HUES6 (cell line): Measurements from ENCODE around the gene ACD.

Experiments used
- H3K27ac ChIP-seq: 2 replicates; pipeline ENCODE4 v1.7.0; 2013; ENCODE audit warnings: low read depth, mild to moderate bottlenecking, low read length, inconsistent platforms
- H3K27me3 ChIP-seq: 2 replicates; pipeline ENCODE4 v1.6.1; 2013; ENCODE audit warnings: low read length; ENCODE audit not compliant: control insufficient read depth, insufficient read depth
- H3K36me3 ChIP-seq: 2 replicates; pipeline ENCODE4 v1.6.1; 2013; ENCODE audit warnings: low read length; ENCODE audit not compliant: control insufficient read depth, insufficient read depth
- H3K4me1 ChIP-seq: 2 replicates; pipeline ENCODE4 v1.6.1; 2013; ENCODE audit warnings: low read length; ENCODE audit not compliant: control insufficient read depth, insufficient read depth
- H3K4me3 ChIP-seq: 2 replicates; pipeline ENCODE4 v1.5.1; 2013; ENCODE audit warnings: low read depth, low read length
- H3K9ac ChIP-seq: one replicate; pipeline ENCODE4 v1.6.1; 2013; ENCODE audit warnings: mild to moderate bottlenecking, low read length
- H3K9me3 ChIP-seq: 2 replicates; pipeline ENCODE4 v1.6.1; 2013; ENCODE audit warnings: low read depth, low read length; ENCODE audit not compliant: control insufficient read depth, insufficient read depth

The ACD gene

GRCh38 chr16:67645397-67646121 is 14.5 kb downstream of the ACD start:
- H3K9me3 ChIP-seq = no peaks in the 10 kb centered on the region
- peaks cover 53% of the 10 kb centered on the region for H3K27me3 ChIP-seq
- H3K4me1 ChIP-seq = peaks cover 14% of the 10 kb centered on the region
- no peak overlapping the region for H3K27ac ChIP-seq
- peak overlapping the region; percentile 52 for H3K4me3 ChIP-seq
- no peaks in the 10 kb centered on the region; the same call in 1 of the 2 replicates for H3K36me3 ChIP-seq
- H3K9ac ChIP-seq = no peak overlapping the region

DNA sequence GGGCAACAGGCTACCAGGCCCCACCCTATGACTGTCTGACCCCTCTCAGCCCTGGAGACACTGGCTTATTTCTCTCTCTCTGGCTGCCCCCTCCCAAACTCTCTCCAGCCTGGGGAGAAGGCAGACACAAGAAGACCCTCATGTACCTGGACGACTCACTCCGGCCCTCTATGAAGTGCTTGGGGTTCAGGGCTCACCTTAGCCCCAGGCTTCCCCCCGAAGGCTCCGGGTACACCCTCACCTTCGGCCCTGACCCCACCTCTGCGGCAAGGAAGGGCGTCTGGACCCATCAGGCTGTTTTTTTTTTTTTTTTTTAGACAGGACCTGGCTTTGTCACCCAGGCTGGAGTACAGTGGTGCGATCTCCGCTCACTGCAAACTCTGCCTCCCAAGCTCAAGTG is 16.0 kb downstream of the ACD start:
- Histone ChIP-seq H3K9me3 (no peaks in the 10 kb centered on the region), H3K36me3 (peaks cover 2% of the 10 kb centered on the region), H3K27ac (no peak overlapping the region), H3K9ac (no peak overlapping the region), H3K4me3 (peak overlapping the region; percentile 52), H3K27me3 (peaks cover 45% of the 10 kb centered on the region), H3K4me1 (peaks cover 11% of the 10 kb centered on the region)

GRCh38 chr16:67641779-67642708 is 18.0 kb downstream of the ACD start:
- Histone ChIP-seq H3K4me1 (peaks cover 11% of the 10 kb centered on the region), H3K36me3 (peaks cover 22% of the 10 kb centered on the region), H3K9ac (no peak overlapping the region), H3K9me3 (no peaks in the 10 kb centered on the region), H3K27ac (no peak overlapping the region), H3K4me3 (no peak overlapping the region), H3K27me3 (peaks cover 27% of the 10 kb centered on the region)

GRCh38 chr16:67637625-67638024 is 22.4 kb downstream of the ACD start:
- H3K4me1 ChIP-seq = no peaks in the 10 kb centered on the region
- H3K27me3 ChIP-seq = no peaks in the 10 kb centered on the region
- H3K36me3 ChIP-seq = peaks cover 56% of the 10 kb centered on the region
- no peaks in the 10 kb centered on the region for H3K9me3 ChIP-seq
- no peak overlapping the region for H3K9ac ChIP-seq
- H3K27ac ChIP-seq = no peak overlapping the region
- no peak overlapping the region for H3K4me3 ChIP-seq

GRCh38 chr16:67636713-67637112 is 23.3 kb downstream of the ACD start:
- Histone ChIP-seq H3K9me3 (no peaks in the 10 kb centered on the region), H3K4me3 (no peak overlapping the region), H3K36me3 (peaks cover 64% of the 10 kb centered on the region)

GRCh38 chr16:67632415-67633172 is 27.5 kb downstream of the ACD start:
- Histone ChIP-seq H3K27me3 (no peaks in the 10 kb centered on the region), H3K9me3 (no peaks in the 10 kb centered on the region), H3K4me3 (no peak overlapping the region), H3K36me3 (peaks cover 78% of the 10 kb centered on the region), H3K4me1 (no peaks in the 10 kb centered on the region), H3K9ac (no peak overlapping the region), H3K27ac (no peak overlapping the region)

More at GRCh38 chr16:67636713-67637112, 23.3 kb downstream of the ACD start:
- no peak overlapping the region for H3K27ac ChIP-seq
- H3K9ac ChIP-seq = no peak overlapping the region
- H3K27me3 ChIP-seq = no peaks in the 10 kb centered on the region
- H3K4me1 ChIP-seq = no peaks in the 10 kb centered on the region

- Histone ChIP-seq H3K4me3 (no peak overlapping the region), H3K27ac (no peak overlapping the region), H3K9me3 (no peaks in the 10 kb centered on the region), H3K27me3 (no peaks in the 10 kb centered on the region), H3K9ac (no peak overlapping the region), H3K4me1 (no peaks in the 10 kb centered on the region), H3K36me3 (peaks cover 75% of the 10 kb centered on the region)
Observed at GRCh38 chr16:67628216-67628615, 31.8 kb downstream of the ACD start.

DNA sequence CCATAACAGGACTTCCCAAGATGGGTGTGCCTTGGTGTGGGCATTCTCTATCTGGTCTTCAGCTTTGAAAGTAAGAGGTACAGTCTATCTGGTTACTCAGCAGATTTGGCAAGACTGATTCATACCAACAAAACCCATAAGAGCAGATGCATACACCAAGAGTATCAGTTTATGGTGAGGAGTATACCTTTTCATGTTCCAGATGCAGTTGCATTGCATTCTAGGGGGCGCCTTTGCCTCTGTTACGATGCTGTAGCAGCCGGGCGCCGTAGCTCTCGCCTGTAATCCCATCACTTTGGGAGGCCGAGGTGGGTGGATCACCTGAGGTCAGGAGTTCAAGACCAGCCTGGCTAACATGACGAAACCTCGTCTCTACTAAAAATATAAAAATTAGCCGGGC is 46.3 kb downstream of the ACD start:
- Histone ChIP-seq H3K4me3 (no peak overlapping the region), H3K27me3 (no peaks in the 10 kb centered on the region), H3K9ac (no peak overlapping the region), H3K9me3 (no peaks in the 10 kb centered on the region), H3K4me1 (no peaks in the 10 kb centered on the region), H3K27ac (no peak overlapping the region), H3K36me3 (peaks cover 77% of the 10 kb centered on the region)

GRCh38 chr16:67608364-67608763 is 51.7 kb downstream of the ACD start:
- no peak overlapping the region for H3K9ac ChIP-seq
- no peaks in the 10 kb centered on the region for H3K27me3 ChIP-seq
- H3K27ac ChIP-seq = no peak overlapping the region
- H3K4me3 ChIP-seq = no peak overlapping the region
- H3K36me3 ChIP-seq = peaks cover 37% of the 10 kb centered on the region
- no peaks in the 10 kb centered on the region for H3K9me3 ChIP-seq
- H3K4me1 ChIP-seq = no peaks in the 10 kb centered on the region
